Activated naive CD8-positive, alpha-beta T cell treated with anti-CD3 and anti-CD28 coated beads for 36 hours (primary cell): ENCODE measurements around the gene CTNNA2. TPM values are rescaled to one million over a fixed set of nuclear protein-coding genes. Genes with fewer than 3 reads are reported as not detected.

Experiments used
- DNase-seq: peaks from one replicate; pipeline ENCODE4 v3.0.0; 2021
- H3K27ac Mint-ChIP-seq: one replicate; pipeline ENCODE4 v1.8.0; 2022; ENCODE audit warnings: mild to moderate bottlenecking, moderate library complexity, mixed read lengths
- H3K27me3 Mint-ChIP-seq: one replicate; pipeline ENCODE4 v1.8.0; 2022; ENCODE audit warnings: mild to moderate bottlenecking, mixed read lengths
- H3K36me3 Mint-ChIP-seq: one replicate; pipeline ENCODE4 v1.8.0; 2021; ENCODE audit warnings: mild to moderate bottlenecking, mixed read lengths
- H3K4me1 Mint-ChIP-seq: one replicate; pipeline ENCODE4 v1.8.0; 2021; ENCODE audit warnings: mixed read lengths
- H3K4me3 Mint-ChIP-seq: one replicate; pipeline ENCODE4 v1.8.0; 2022; ENCODE audit warnings: mild to moderate bottlenecking, moderate library complexity, mixed read lengths
- H3K9me3 Mint-ChIP-seq: one replicate; pipeline ENCODE4 v1.8.0; 2022; ENCODE audit warnings: mixed read lengths
- total RNA-seq, 2 experiments: library from RNA; stranded (reverse); gene quantifications; one replicate each; pipeline ENCODE4 v1.2.3, GENCODE V29; 2021

The CTNNA2 gene
- total RNA-seq, 2 experiments from 2014 or later: not detected

DNA sequence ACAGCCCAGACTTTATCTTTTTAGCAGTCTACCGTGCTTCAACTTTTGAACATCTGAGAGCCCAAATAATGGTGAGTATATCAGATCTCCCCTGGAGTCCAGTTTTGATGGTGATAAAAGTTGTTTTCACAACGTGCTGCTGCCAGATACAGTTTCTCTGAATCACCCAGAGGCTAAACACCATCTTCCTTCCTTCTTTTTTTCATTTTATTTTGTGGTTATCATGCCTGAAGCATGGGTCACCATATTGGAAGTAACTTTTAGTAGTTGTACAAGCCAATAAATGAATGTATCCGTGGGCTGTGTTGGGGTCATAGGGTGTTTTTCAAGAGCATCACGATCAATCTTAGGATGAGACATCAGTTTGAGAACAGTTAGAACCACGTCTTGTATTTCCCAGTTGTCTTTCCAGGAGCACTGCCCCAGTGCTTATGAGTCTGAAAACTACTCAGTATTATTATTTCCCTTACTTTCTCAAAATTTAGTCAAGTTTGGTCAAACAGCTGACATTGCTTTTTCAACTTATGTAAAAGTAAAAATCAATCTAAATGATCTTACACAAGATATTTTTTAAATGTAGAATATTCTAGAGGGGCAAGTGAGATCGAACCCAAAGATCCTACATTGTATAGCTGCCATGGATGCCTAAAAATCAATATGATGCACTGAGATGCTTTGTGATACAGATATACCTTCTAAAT, 311.4 kb downstream of the CTNNA2 start:
- no peak for DNase-seq
- H3K27me3 Mint-ChIP-seq: no peaks in the 10 kb centered on the region
- H3K4me1 Mint-ChIP-seq: no peaks in the 10 kb centered on the region
- H3K27ac Mint-ChIP-seq: no peak overlapping the region
- no peak overlapping the region for H3K4me3 Mint-ChIP-seq
- H3K36me3 Mint-ChIP-seq: no peaks in the 10 kb centered on the region
- H3K9me3 Mint-ChIP-seq: peaks cover 4% of the 10 kb centered on the region

DNA sequence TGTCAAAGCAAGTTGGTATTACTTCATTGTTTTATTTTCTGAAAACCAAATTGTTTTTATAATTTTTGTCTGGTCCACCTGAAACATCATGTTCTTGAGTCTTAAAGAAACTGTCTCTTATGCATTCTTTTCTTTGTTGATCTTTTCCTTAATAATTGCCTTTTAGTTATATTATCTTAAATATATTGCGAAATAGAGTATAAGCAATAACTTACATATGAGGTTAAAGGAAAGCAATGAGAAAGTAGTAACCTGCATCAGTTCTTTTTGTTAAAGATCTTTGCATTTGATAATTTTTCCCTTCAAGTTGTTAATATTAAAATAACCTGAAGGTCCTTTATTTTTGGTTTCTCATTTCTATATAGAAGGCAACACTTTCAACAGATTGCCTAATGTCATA, 315.0 kb downstream of the CTNNA2 start:
- no peaks in the 10 kb centered on the region for H3K4me1 Mint-ChIP-seq
- H3K27me3 Mint-ChIP-seq: no peaks in the 10 kb centered on the region
- peaks cover 4% of the 10 kb centered on the region for H3K9me3 Mint-ChIP-seq
- DNase-seq: no peak
- no peak overlapping the region for H3K4me3 Mint-ChIP-seq
- H3K27ac Mint-ChIP-seq: no peak overlapping the region
- no peaks in the 10 kb centered on the region for H3K36me3 Mint-ChIP-seq

DNA sequence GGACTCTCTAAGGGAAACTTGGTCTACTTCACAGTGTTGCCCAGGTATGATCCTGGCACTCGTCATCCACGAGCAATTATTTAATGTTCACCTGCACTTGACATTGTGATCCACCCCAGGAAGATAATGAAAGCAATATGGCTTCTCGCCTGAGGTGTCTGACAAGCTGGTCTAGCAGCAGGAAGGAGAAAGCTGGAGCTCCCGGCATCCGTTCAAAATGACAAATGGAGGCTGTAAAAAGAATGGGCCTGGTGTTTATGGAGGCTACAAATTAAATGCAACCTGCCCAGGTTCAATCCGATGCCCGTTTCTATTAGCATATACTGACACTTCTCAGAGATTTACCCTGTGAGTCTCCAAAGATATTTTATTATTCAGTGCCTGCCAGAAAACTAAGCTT, 317.6 kb downstream of the CTNNA2 start:
- no peak for DNase-seq
- Mint-ChIP-seq H3K4me1 (no peaks in the 10 kb centered on the region), H3K36me3 (no peaks in the 10 kb centered on the region), H3K27ac (no peak overlapping the region), H3K9me3 (no peaks in the 10 kb centered on the region), H3K4me3 (no peak overlapping the region), H3K27me3 (no peaks in the 10 kb centered on the region)

DNA sequence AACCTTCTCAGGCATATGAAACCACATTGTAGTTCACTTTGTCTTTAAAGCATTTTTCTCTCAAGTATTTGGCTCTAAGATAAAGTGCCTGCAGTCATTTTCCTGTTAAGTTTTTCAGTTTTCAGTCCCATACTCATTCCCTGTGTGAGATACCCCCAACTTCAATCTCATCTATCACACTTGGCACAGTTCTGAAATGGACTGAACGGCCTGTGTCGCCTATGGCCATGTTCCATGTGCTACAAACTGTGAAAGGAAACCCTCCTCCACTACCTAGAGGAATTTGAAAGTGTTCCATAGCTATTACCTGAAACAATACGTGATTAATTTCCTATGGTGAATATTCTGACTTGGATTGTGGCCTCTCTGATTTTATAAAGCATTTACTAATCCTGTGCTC, 319.1 kb downstream of the CTNNA2 start:
- no peaks in the 10 kb centered on the region for H3K27me3 Mint-ChIP-seq

DNA sequence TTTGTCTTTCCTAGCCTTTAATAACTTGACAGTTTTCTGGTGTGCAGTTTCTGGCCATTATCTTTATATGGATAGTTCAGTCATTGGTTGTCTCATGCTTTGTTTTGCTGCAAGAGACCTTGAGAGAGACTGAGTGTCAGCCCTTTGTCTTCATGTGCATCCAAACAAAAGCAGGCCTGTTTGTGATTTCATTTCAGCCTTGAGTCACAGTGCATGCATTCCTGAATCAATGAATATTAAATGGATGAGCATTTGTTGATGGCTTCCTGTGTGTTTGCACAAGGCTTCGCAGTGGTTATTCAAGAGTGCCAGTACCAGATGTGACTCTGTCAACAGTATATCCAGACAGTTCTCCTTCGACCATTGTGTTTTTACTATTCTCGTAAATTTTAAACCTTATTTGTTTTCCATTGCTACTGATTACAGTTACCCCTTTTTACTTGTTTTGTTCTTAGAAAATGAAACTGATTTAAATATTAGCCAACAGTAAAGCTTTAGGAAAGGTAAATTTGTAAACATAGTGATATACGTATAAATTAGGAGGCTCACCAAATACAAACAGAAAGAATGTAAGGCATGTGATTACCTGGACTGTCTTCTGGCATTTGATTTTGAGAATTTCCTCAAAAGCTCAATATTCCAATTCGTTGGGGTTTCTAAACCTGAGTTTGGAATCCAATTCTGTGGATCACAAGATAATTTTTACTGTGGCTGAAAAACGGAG, 319.8 kb downstream of the CTNNA2 start:
- H3K9me3 Mint-ChIP-seq: peaks cover 5% of the 10 kb centered on the region
- no peaks in the 10 kb centered on the region for H3K27me3 Mint-ChIP-seq
- no peaks in the 10 kb centered on the region for H3K36me3 Mint-ChIP-seq
- no peak for DNase-seq
- H3K27ac Mint-ChIP-seq: no peak overlapping the region
- no peak overlapping the region for H3K4me3 Mint-ChIP-seq
- H3K4me1 Mint-ChIP-seq: no peaks in the 10 kb centered on the region

More for the DNA sequence above, 319.1 kb downstream of the CTNNA2 start:
- Mint-ChIP-seq H3K4me3 (no peak overlapping the region), H3K36me3 (no peaks in the 10 kb centered on the region), H3K27ac (no peak overlapping the region), H3K9me3 (peaks cover 5% of the 10 kb centered on the region), H3K4me1 (no peaks in the 10 kb centered on the region)
- DNase-seq: no peak

DNA sequence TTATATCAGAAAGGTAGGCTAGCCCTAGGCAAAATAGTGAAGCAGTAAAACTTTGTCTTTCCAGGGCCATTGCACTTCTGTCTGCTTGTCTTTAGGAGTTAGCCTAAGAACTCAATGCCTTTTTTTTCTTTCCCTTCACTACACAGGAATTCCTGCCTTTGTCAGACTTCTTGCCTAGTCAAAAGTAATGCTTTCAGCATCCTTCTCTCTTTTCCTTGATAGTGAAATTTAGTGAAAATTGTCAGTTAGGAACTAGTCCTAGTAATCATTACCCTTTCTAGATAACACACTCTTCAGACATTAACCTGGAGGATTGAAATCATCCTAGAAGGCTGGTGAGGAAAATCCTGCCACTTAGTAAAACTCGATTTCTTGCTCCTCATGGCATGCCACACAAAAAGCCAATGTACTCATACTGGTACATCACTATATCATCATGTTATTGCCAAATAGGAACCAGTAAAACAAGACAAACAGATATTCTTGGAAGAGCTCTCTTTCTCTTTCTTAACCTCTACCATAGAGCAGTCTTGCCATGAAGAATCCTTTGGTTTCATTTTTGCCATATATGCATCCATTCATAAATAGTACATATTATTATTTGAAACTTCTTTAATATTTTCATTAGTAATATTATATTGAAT, 320.5 kb downstream of the CTNNA2 start:
- peaks cover 5% of the 10 kb centered on the region for H3K9me3 Mint-ChIP-seq
- no peaks in the 10 kb centered on the region for H3K27me3 Mint-ChIP-seq
- no peak for DNase-seq
- H3K4me3 Mint-ChIP-seq: no peak overlapping the region
- no peak overlapping the region for H3K27ac Mint-ChIP-seq
- no peaks in the 10 kb centered on the region for H3K4me1 Mint-ChIP-seq
- no peaks in the 10 kb centered on the region for H3K36me3 Mint-ChIP-seq

DNA sequence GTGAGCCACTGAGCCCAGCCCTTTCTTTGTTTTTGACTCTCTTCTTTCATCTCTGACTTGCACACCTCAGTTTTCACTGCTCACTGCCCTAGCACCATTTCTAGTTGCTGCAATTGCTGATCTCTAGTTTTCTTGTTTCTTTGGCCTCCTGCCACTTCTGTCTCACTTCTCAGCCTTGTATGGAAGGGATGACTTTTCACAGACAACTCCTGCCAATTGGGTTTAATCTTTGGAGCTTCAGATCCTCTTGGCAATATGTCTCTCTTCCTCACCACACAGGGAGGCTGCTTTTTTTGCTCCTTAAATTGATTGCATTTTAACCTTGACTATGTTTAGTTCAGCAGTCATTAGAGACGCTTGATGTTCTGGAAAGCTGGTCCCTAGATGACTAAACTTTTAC, 323.1 kb downstream of the CTNNA2 start:
- H3K4me3 Mint-ChIP-seq: no peak overlapping the region
- H3K4me1 Mint-ChIP-seq: no peaks in the 10 kb centered on the region
- H3K27me3 Mint-ChIP-seq: no peaks in the 10 kb centered on the region
- H3K27ac Mint-ChIP-seq: no peak overlapping the region
- no peaks in the 10 kb centered on the region for H3K36me3 Mint-ChIP-seq
- peaks cover 10% of the 10 kb centered on the region for H3K9me3 Mint-ChIP-seq
- DNase-seq: no peak

DNA sequence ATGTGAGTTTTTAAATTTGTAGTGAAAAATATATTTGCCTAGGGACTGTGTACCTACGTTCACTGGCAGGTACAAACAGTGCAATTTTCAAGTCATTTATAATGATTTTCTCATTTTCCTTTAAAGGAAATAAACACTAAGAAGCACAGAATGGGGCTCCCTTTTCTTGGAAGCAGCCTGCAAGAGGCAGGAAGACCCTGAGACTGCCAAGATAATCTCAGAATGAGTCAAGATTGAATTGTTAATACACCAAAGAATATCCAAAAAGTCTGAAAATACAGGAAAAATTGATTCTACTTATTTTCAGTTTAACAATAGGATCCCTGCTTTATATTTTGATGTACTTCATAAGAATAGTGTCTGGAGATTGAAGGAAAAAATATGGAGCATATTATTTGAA, 331.2 kb downstream of the CTNNA2 start:
- Mint-ChIP-seq H3K9me3 (peaks cover 2% of the 10 kb centered on the region), H3K4me1 (no peaks in the 10 kb centered on the region), H3K27me3 (no peaks in the 10 kb centered on the region), H3K27ac (no peak overlapping the region), H3K4me3 (no peak overlapping the region), H3K36me3 (no peaks in the 10 kb centered on the region)
- no peak for DNase-seq

DNA sequence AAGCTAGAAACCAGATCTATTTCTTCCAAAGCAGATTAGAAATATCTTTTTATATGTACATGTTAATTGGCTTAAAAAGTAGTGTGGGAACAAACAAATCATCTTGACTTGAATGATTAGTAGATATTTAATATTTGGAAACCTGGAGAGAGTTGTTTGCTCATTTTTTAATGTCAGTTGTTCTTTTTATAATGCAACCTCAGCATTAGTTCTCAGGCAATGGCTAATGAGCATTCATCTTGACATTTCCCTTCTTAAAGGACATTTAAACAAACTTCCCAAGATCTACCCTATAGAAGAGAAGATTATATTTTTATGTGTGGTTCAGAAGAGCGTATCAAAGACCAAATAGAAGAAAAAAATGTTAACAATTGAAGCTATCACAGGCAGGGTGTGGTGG, 334.0 kb downstream of the CTNNA2 start:
- H3K9me3 Mint-ChIP-seq: no peaks in the 10 kb centered on the region
- no peaks in the 10 kb centered on the region for H3K4me1 Mint-ChIP-seq
- no peaks in the 10 kb centered on the region for H3K36me3 Mint-ChIP-seq
- no peak for DNase-seq
- H3K27me3 Mint-ChIP-seq: no peaks in the 10 kb centered on the region
- H3K27ac Mint-ChIP-seq: no peak overlapping the region
- H3K4me3 Mint-ChIP-seq: no peak overlapping the region

DNA sequence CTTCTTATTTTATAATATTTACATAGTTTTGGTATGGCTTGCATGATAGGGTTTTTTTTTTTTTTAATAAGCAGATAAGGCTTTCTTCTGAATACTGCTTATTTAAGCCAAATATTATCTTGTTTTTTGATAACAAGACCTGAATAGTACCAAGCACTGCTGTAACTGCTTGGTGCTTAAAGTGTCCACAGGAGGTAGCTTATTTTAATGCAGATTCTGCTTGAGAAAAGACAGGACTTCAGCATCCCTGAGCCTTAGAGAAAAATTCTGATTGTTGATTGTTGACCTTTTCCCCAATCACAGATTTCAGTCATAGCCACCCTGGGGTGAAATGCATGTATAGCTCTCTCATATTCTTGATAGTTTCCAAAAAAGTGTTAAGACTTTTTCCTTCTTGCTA, 336.4 kb downstream of the CTNNA2 start:
- Mint-ChIP-seq H3K9me3 (no peaks in the 10 kb centered on the region), H3K4me3 (no peak overlapping the region), H3K27me3 (no peaks in the 10 kb centered on the region)

DNA sequence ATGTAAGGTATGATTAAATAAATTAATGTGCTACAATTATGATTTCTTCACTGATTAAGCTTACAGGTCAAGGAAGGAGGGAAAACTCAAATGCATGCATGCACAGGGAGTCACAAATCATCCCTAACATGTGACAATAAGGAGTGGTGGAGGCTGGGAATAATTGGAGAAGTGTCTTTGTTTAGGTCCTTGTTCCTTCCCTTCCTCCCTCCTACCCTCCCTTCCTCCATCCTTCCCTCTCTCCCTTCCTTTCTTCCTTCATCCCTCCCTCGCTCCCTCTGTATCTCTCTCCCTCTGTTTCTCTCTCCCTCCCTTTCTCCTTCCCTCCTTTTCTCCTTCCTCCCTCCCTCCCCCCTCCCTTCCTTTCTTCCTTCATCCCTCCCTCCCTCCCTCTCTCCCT, 337.1 kb downstream of the CTNNA2 start:
- H3K27me3 Mint-ChIP-seq: no peaks in the 10 kb centered on the region
- no peaks in the 10 kb centered on the region for H3K36me3 Mint-ChIP-seq
- no peak for DNase-seq
- H3K4me1 Mint-ChIP-seq: no peaks in the 10 kb centered on the region
- no peak overlapping the region for H3K27ac Mint-ChIP-seq
- no peak overlapping the region for H3K4me3 Mint-ChIP-seq
- H3K9me3 Mint-ChIP-seq: no peaks in the 10 kb centered on the region

More for the DNA sequence above, 336.4 kb downstream of the CTNNA2 start:
- Mint-ChIP-seq H3K36me3 (no peaks in the 10 kb centered on the region), H3K27ac (no peak overlapping the region), H3K4me1 (no peaks in the 10 kb centered on the region)
- DNase-seq: no peak

DNA sequence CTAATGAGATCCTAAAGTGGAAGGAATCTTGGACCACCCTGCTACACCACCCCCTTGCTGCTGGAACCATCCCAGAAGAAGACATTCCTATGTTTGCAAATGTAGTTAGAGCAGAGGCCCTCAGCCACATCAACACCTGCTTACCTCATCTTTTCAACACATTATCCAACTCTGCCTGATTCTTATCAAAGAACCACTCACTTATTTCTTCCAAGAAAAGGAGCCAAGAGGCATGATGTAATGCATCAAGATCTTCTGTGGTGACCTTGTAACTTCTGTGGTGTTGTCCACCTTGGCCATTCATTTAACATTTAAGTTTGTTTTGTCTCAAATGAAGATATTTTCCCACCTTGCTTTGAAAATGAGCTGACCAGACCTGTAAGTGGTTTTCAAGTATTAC, 338.1 kb downstream of the CTNNA2 start:
- no peak overlapping the region for H3K27ac Mint-ChIP-seq
- no peaks in the 10 kb centered on the region for H3K4me1 Mint-ChIP-seq
- no peaks in the 10 kb centered on the region for H3K27me3 Mint-ChIP-seq
- no peaks in the 10 kb centered on the region for H3K9me3 Mint-ChIP-seq
- no peak overlapping the region for H3K4me3 Mint-ChIP-seq
- no peak for DNase-seq
- H3K36me3 Mint-ChIP-seq: no peaks in the 10 kb centered on the region

DNA sequence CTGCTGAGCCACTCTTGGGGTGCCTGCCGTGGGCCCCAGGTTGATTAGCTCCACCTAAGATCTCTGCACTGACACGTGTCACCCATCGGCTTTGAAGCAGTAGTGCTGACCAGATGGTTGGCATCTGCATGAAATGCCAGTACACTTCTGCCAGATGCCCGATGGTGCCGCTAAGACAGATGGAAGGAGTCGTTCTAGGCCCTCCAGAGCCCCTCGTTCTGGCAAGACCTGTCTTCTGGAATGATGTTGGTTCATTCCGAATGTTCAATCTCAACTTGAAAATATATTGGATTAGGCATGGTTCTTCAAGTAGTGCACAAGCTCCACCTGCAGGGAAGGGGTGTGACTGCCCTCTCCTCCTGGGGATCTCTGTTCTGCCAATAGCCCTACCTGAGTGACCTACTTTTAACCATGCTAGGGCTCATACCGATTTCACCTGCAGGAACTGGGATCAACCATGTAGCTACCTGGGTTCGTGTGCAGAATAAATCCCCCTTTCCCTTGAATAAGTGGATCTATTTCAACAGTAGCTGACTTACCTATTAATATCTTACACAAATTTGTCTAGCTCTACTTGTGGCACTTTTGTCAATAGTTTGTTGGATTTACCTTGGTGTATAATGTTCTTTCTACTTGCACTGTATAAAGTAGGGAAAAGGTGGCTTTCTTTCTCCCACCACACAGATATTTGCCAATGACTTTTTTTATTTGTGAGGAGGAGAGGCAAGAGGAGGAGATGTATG, 342.6 kb downstream of the CTNNA2 start:
- Mint-ChIP-seq H3K27ac (no peak overlapping the region), H3K27me3 (no peaks in the 10 kb centered on the region), H3K9me3 (no peaks in the 10 kb centered on the region), H3K36me3 (no peaks in the 10 kb centered on the region), H3K4me3 (no peak overlapping the region), H3K4me1 (no peaks in the 10 kb centered on the region)
- DNase-seq: no peak

DNA sequence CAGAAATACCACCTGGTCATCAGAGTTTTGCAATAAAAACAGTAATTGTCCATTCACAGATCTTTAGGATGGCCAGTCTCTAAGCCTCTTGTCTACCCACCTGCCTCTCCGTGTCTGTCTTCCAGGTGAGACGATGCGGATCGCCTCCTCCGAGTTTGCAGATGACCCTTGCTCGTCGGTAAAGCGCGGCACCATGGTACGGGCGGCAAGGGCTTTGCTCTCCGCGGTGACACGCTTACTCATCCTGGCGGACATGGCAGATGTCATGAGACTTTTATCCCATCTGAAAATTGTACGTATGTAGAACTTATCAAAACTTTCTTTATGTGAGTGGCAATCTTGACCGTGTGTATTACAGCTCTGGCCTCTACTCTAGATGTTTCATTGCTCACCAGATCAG, 345.0 kb downstream of the CTNNA2 start:
- Mint-ChIP-seq H3K27ac (no peak overlapping the region), H3K36me3 (no peaks in the 10 kb centered on the region)

More for the DNA sequence above, 345.0 kb downstream of the CTNNA2 start:
- H3K27me3 Mint-ChIP-seq: no peaks in the 10 kb centered on the region
- H3K4me3 Mint-ChIP-seq: no peak overlapping the region
- DNase-seq: no peak
- H3K4me1 Mint-ChIP-seq: no peaks in the 10 kb centered on the region
- H3K9me3 Mint-ChIP-seq: no peaks in the 10 kb centered on the region
